A549 (cell line): Measurements from ENCODE around the gene ZSWIM5. TPM values are rescaled to one million over a fixed set of nuclear protein-coding genes. Genes with fewer than 3 reads are reported as not detected.

Experiments
- ATAC-seq, 2 experiments: fragments of 200-7000 bp in 1 of 2; fragments of >200 bp in 1 of 2; cut with Nextera tagmentation in 1 of 2; cut with Tn5 transposase in 1 of 2; 3 replicates each; pipeline versions ENCODE4 v1.8.0 to v1.9.1; 2018 to 2020; ENCODE audit warnings: mild to moderate bottlenecking in 1 of 2, moderate library complexity in 1 of 2
- CTCF ChIA-PET: fragments of 300-600 bp; sonication (Branson Sonifier 250); formaldehyde crosslinking; extraction: SDS; loops from one replicate; lab custom pipeline; 2021; ENCODE audit warnings: antibody characterized with exemption, inconsistent platforms; lab: Yijun Ruan, JAX
- POLR2A ChIA-PET: fragments of 350-600 bp; formaldehyde crosslinking; extraction: SDS; loops from one replicate; lab custom pipeline; 2021; ENCODE audit warnings: antibody characterized with exemption, inconsistent platforms; lab: Yijun Ruan, JAX
- DNase-seq, 2 experiments: peaks; one replicate each; pipeline versions ENCODE4 v3.0.0 to v3.0.0-alpha.2; 2011 to 2016; ENCODE audit warnings: low read depth in 1 of 2, low spot score in 1 of 2
- FAIRE-seq: peaks from 2 replicates; lab custom pipeline; 2011; peaks lifted over from hg19 to GRCh38; lab: Jason Lieb, UNC
- H3K27ac ChIP-seq, 2 experiments: fragments of >200 bp; sonication (Bioruptor Twin); formaldehyde crosslinking; 3 replicates each; pipeline ENCODE4 v1.5.1; 2016 to 2017
- H3K4me1 ChIP-seq: fragments of >200 bp; sonication (Bioruptor Twin); formaldehyde crosslinking; 3 replicates; pipeline ENCODE4 v1.6.1; 2016
- H3K4me2 ChIP-seq: fragments of >200 bp; sonication (Bioruptor Twin); formaldehyde crosslinking; 3 replicates; pipeline ENCODE4 v1.6.1; 2016
- H3K4me3 ChIP-seq: fragments of >200 bp; sonication (Bioruptor Twin); formaldehyde crosslinking; 3 replicates; pipeline ENCODE4 v1.5.1; 2016
- H3K9me3 ChIP-seq: fragments of >200 bp; sonication (Bioruptor Twin); formaldehyde crosslinking; 3 replicates; pipeline ENCODE4 v1.6.1; 2016
- EHF ChIP-seq: fragments of 250-450 bp; sonication (Bioruptor Pico); IDR thresholded peaks from 2 replicates; pipeline ENCODE4 v1.5.0; 2020; ENCODE audit warnings: mild to moderate bottlenecking
- EHMT2 ChIP-seq: fragments of 200-600 bp; sonication (generic); IDR thresholded peaks from 2 replicates; pipeline ENCODE4 v1.6.1; 2016; ENCODE audit warnings: antibody characterized with exemption, low read depth, mild to moderate bottlenecking, moderate library complexity
- EP300 ChIP-seq, 2 experiments: fragments of >200 bp; sonication (Bioruptor Twin); formaldehyde crosslinking; IDR thresholded peaks; 2 replicates in 1 of 2; 3 replicates in 1 of 2; pipeline ENCODE4 v1.6.1; 2016 to 2017
- HDAC2 ChIP-seq: fragments of 200-600 bp; sonication (generic); IDR thresholded peaks from 2 replicates; pipeline ENCODE4 v1.6.1; 2016
- HEYL ChIP-seq: fragments of 250-450 bp; sonication (Bioruptor Pico); IDR thresholded peaks from 2 replicates; pipeline ENCODE4 v1.8.0; 2021; ENCODE audit warnings: mild to moderate bottlenecking, moderate library complexity
- HOXA7 ChIP-seq: fragments of 250-450 bp; sonication (Bioruptor Pico); IDR thresholded peaks from 2 replicates; pipeline ENCODE4 v1.5.0; 2020; ENCODE audit warnings: mild to moderate bottlenecking, moderate library complexity
- JUN ChIP-seq, 2 experiments: fragments of >200 bp; sonication (Bioruptor Twin); formaldehyde crosslinking; IDR thresholded peaks; 2 replicates in 1 of 2; 3 replicates in 1 of 2; pipeline ENCODE4 v1.6.1; 2016 to 2017
- JUNB ChIP-seq: fragments of >200 bp; sonication (Bioruptor Twin); formaldehyde crosslinking; IDR thresholded peaks from 2 replicates; pipeline ENCODE4 v1.6.1; 2016
- NPAS2 ChIP-seq: fragments of 250-450 bp; sonication (Bioruptor Pico); IDR thresholded peaks from 2 replicates; pipeline ENCODE4 v1.8.0; 2022; ENCODE audit warnings: mild to moderate bottlenecking, moderate library complexity, borderline replicate concordance
- PHF8 ChIP-seq: fragments of 200-600 bp; sonication (generic); IDR thresholded peaks from 2 replicates; pipeline ENCODE4 v1.6.1; 2016; ENCODE audit warnings: low read depth, mild to moderate bottlenecking, antibody characterized with exemption, moderate library complexity, borderline replicate concordance
- RAD21 ChIP-seq, 2 experiments: fragments of >200 bp in 1 of 2; sonication (Bioruptor Twin) in 1 of 2; formaldehyde crosslinking in 1 of 2; IDR thresholded peaks in 1 of 2; conservative IDR thresholded peaks in 1 of 2; 2 replicates in 1 of 2; 3 replicates in 1 of 2; pipeline ENCODE4 v1.6.1; 2012 to 2018; ENCODE audit warnings: inconsistent platforms in 1 of 2
- RNF2 ChIP-seq: fragments of 200-600 bp; sonication (generic); IDR thresholded peaks from 2 replicates; pipeline ENCODE4 v1.6.1; 2016; ENCODE audit warnings: low read depth, mild to moderate bottlenecking, antibody characterized with exemption, moderate library complexity, borderline replicate concordance
- SREBF2 ChIP-seq: fragments of 450-650 bp; IDR thresholded peaks from 2 replicates; pipeline ENCODE4 v1.6.1; 2014; ENCODE audit warnings: mild to moderate bottlenecking, moderate library complexity
- TFCP2L1 ChIP-seq: fragments of 250-450 bp; sonication (Bioruptor Pico); IDR thresholded peaks from 2 replicates; pipeline ENCODE4 v1.5.0; 2021; ENCODE audit warnings: mild to moderate bottlenecking
- ZFP36 ChIP-seq: fragments of 450-650 bp; IDR thresholded peaks from 2 replicates; pipeline ENCODE4 v1.6.1; 2014; ENCODE audit warnings: borderline replicate concordance; ENCODE audit not compliant: partially characterized antibody
- WGBS: methylation state at CpG from one replicate; pipeline ENCODE4 v1.1.6; 2017; ENCODE audit errors: missing lambda C conversion rate; 5-methylcytosine and 5-hydroxymethylcytosine counted together
- polyA plus RNA-seq, 4 experiments: library from polyadenylated mRNA; depleted of rRNA in 3 of 4; stranded (reverse); fragments of >200 nt; fragmentation: RNase III in 1 of 4; extraction: RNeasy Plus Mini Kit Qiagen cat#74134 plus additional on column Dnase treatment in 1 of 4; gene quantifications; 2 replicates in 3 of 4; 3 replicates in 1 of 4; pipeline ENCODE4 v1.2.3, GENCODE V29; 2011 to 2017
- TF ChIP-seq, protein P1 (sequence below): fragments of 250-450 bp; sonication (Bioruptor Pico); IDR thresholded peaks from 2 replicates; pipeline ENCODE4 v1.5.0; 2021; ENCODE audit warnings: mild to moderate bottlenecking, moderate library complexity, borderline replicate concordance
- TF ChIP-seq, protein P2 (sequence below): fragments of >200 bp; sonication (Bioruptor Twin); formaldehyde crosslinking; IDR thresholded peaks from 2 replicates; pipeline ENCODE4 v1.6.1; 2016
- TF ChIP-seq, protein P3 (sequence below): IDR thresholded peaks from 2 replicates; pipeline ENCODE4 v1.6.1; 2012
- TF ChIP-seq, protein P4 (sequence below): IDR thresholded peaks from 2 replicates; pipeline ENCODE4 v1.6.1; 2012; ENCODE audit warnings: low read depth, borderline replicate concordance
- TF ChIP-seq, protein P5 (sequence below): fragments of 150-350 bp; IDR thresholded peaks from 2 replicates; pipeline ENCODE4 v1.6.1; 2014; ENCODE audit warnings: low read depth, mild to moderate bottlenecking, low read length
- TF ChIP-seq, protein P6 (sequence below): fragments of 450-650 bp; IDR thresholded peaks from 2 replicates; pipeline ENCODE4 v1.6.1; 2014; ENCODE audit warnings: antibody characterized with exemption

The ZSWIM5 gene
- polyA plus RNA-seq, 2 of the 4 experiments (the other 2 are of a cell fraction), result 0.52 to 1.3 TPM

DNA sequence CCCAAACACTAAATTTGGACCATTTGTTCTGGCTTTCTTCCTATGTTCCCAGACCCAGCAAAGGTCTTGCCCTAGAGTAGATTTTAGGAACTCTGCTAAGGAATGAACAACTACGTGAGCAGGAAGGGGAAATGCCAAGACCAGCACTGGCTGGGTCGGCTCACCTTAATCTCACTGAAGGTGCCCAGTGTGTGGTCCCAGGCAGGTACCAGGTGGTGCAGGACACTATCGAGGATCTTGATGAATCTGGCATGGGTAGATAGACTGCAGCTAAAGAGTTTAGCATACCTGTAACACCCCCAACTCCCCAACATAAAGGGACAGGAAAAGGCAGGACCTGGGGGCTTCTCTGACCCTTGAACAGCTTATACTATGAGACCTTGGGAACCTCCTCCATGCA, 198.3 kb downstream of the ZSWIM5 start:
- 90% methylated on average over 3 of the region's 3 CpGs for WGBS
- no peak for FAIRE-seq

DNA sequence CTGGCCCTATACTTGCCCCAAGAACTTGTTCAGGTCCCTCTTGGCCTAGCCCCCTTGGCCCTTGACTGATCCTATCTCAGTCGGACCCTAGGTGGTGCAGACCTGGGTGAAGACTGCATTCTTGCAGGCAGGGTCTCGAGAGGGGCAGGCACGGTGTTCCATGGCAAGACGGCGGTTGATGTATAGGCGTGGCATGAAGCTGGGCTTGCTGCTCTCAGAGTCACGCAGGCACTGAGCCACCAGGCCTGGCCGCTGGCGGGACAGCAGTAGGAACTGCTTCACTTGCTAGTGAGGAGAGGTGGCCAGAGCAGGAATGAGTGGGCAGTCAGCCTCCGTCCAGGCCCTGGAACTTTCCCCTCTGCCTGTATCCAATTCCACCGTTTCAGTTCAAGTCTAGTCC, 199.1 kb downstream of the ZSWIM5 start:
- TF ChIP-seq HOXA7 (CRISPR knock-in tag) (no peak), EHF (CRISPR knock-in tag) (no peak), HEYL (CRISPR knock-in tag) (no peak), EHMT2 (no peak), SREBF2 (no peak), RNF2 (no peak), JUN (IDR thresholded peaks at IDR 0.05) (no peak), RAD21 (conservative IDR thresholded peaks at IDR 0.05 in 1 of 2, IDR thresholded peaks at IDR 0.05 in 1 of 2) (no peak), EP300 (IDR thresholded peaks at IDR 0.05) (no peak)
- TF ChIP-seq, protein P1, sequence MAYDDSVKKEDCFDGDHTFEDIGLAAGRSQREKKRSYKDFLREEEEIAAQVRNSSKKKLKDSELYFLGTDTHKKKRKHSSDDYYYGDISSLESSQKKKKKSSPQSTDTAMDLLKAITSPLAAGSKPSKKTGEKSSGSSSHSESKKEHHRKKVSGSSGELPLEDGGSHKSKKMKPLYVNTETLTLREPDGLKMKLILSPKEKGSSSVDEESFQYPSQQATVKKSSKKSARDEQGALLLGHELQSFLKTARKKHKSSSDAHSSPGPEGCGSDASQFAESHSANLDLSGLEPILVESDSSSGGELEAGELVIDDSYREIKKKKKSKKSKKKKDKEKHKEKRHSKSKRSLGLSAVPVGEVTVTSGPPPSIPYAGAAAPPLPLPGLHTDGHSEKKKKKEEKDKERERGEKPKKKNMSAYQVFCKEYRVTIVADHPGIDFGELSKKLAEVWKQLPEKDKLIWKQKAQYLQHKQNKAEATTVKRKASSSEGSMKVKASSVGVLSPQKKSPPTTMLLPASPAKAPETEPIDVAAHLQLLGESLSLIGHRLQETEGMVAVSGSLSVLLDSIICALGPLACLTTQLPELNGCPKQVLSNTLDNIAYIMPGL, result no peak
- TF ChIP-seq, protein P2, sequence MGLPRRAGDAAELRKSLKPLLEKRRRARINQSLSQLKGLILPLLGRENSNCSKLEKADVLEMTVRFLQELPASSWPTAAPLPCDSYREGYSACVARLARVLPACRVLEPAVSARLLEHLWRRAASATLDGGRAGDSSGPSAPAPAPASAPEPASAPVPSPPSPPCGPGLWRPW, result no peak
- TF ChIP-seq, protein P3, sequence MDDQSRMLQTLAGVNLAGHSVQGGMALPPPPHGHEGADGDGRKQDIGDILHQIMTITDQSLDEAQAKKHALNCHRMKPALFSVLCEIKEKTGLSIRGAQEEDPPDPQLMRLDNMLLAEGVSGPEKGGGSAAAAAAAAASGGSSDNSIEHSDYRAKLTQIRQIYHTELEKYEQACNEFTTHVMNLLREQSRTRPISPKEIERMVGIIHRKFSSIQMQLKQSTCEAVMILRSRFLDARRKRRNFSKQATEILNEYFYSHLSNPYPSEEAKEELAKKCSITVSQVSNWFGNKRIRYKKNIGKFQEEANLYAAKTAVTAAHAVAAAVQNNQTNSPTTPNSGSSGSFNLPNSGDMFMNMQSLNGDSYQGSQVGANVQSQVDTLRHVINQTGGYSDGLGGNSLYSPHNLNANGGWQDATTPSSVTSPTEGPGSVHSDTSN, result no peak
- TF ChIP-seq, protein P4, sequence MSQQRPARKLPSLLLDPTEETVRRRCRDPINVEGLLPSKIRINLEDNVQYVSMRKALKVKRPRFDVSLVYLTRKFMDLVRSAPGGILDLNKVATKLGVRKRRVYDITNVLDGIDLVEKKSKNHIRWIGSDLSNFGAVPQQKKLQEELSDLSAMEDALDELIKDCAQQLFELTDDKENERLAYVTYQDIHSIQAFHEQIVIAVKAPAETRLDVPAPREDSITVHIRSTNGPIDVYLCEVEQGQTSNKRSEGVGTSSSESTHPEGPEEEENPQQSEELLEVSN, result no peak
- TF ChIP-seq, protein P5, sequence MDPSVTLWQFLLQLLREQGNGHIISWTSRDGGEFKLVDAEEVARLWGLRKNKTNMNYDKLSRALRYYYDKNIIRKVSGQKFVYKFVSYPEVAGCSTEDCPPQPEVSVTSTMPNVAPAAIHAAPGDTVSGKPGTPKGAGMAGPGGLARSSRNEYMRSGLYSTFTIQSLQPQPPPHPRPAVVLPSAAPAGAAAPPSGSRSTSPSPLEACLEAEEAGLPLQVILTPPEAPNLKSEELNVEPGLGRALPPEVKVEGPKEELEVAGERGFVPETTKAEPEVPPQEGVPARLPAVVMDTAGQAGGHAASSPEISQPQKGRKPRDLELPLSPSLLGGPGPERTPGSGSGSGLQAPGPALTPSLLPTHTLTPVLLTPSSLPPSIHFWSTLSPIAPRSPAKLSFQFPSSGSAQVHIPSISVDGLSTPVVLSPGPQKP, result no peak
- DNase-seq (no peak), ATAC-seq (no peak), FAIRE-seq (no peak)
- Histone ChIP-seq H3K9me3 (no peaks in the 10 kb centered on the region), H3K4me1 (peaks cover 8% of the 10 kb centered on the region; the same call in 2 of the 3 replicates), H3K4me2 (no peak overlapping the region), H3K27ac (no peak overlapping the region), H3K4me3 (no peak overlapping the region)
- WGBS, result 72% methylated on average over 7 of the region's 11 CpGs
- CTCF ChIA-PET, result interaction anchor here (0.5 to 20.8 kb wide), 6 partner anchors 145 to 1216 kb away, joined by 3 to 488 read pairs (median 3); no protein-coding TSS in a partner anchor
- POLR2A ChIA-PET, result no interaction called here

More for the DNA sequence above, 198.3 kb downstream of the ZSWIM5 start:
- ATAC-seq (no peak), DNase-seq (no peak)
- peaks cover 8% of the 10 kb centered on the region; the same call in 2 of the 3 replicates for H3K4me1 ChIP-seq
- H3K9me3 ChIP-seq, result no peaks in the 10 kb centered on the region
- POLR2A ChIA-PET, result no interaction called here
- no peak overlapping the region for H3K27ac ChIP-seq
- CTCF ChIA-PET, result interaction anchor here (1.1 to 20.8 kb wide), 3 partner anchors 179 to 291 kb away, joined by 3 to 488 read pairs (median 3); no protein-coding TSS in a partner anchor
- no peak for TF ChIP-seq PHF8
- no peak for TF ChIP-seq ZFP36
- TF ChIP-seq, protein P6, sequence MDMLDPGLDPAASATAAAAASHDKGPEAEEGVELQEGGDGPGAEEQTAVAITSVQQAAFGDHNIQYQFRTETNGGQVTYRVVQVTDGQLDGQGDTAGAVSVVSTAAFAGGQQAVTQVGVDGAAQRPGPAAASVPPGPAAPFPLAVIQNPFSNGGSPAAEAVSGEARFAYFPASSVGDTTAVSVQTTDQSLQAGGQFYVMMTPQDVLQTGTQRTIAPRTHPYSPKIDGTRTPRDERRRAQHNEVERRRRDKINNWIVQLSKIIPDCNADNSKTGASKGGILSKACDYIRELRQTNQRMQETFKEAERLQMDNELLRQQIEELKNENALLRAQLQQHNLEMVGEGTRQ, result no peak
- no peak for TF ChIP-seq HDAC2
- TF ChIP-seq NPAS2 (CRISPR knock-in tag), result no peak
- TF ChIP-seq JUNB, result no peak
- no peak for TF ChIP-seq TFCP2L1 (CRISPR knock-in tag)
- TF ChIP-seq RNF2, result no peak
- no peak overlapping the region for H3K4me3 ChIP-seq
- no peak overlapping the region for H3K4me2 ChIP-seq
